SJCRH30 (cell line): ENCODE data around the gene HTR3B. TPM values are rescaled to one million over a fixed set of nuclear protein-coding genes. Genes with fewer than 3 reads are reported as not detected.

Experiments used
- DNase-seq, 2 experiments: peaks; one replicate each; pipeline ENCODE4 v3.0.0-alpha.2; 2015 to 2020
- H3K27ac ChIP-seq: fragments of 250-450 bp; sonication (Bioruptor Pico); 2 replicates; pipeline ENCODE4 v1.5.1; 2020; ENCODE audit warnings: mild to moderate bottlenecking, moderate library complexity
- H3K27me3 ChIP-seq: fragments of 250-450 bp; sonication (Bioruptor Pico); 2 replicates; pipeline ENCODE4 v1.5.1; 2020; ENCODE audit warnings: mild to moderate bottlenecking, moderate library complexity
- H3K36me3 ChIP-seq: fragments of 250-450 bp; sonication (Bioruptor Pico); 2 replicates; pipeline ENCODE4 v1.5.1; 2020; ENCODE audit warnings: mild to moderate bottlenecking, moderate library complexity
- H3K4me1 ChIP-seq: fragments of 250-450 bp; sonication (Bioruptor Pico); 2 replicates; pipeline ENCODE4 v1.5.1; 2020; ENCODE audit warnings: mild to moderate bottlenecking, moderate library complexity
- H3K4me3 ChIP-seq: fragments of 250-450 bp; sonication (Bioruptor Pico); 2 replicates; pipeline ENCODE4 v1.5.1; 2020; ENCODE audit warnings: mild to moderate bottlenecking, moderate library complexity
- H3K9me3 ChIP-seq: fragments of 250-450 bp; sonication (Bioruptor Pico); replicated peaks from 2 replicates; pipeline ENCODE4 v1.5.1; 2020; ENCODE audit warnings: mild to moderate bottlenecking, moderate library complexity
- total RNA-seq: library from RNA; depleted of rRNA; stranded (reverse); fragments of >200 nt; shearing (Covaris generic); gene quantifications from 2 replicates; pipeline ENCODE4 v1.2.3, GENCODE V29; 2014

The HTR3B gene
- total RNA-seq, 1 experiment from 2014 or later = not detected

DNA sequence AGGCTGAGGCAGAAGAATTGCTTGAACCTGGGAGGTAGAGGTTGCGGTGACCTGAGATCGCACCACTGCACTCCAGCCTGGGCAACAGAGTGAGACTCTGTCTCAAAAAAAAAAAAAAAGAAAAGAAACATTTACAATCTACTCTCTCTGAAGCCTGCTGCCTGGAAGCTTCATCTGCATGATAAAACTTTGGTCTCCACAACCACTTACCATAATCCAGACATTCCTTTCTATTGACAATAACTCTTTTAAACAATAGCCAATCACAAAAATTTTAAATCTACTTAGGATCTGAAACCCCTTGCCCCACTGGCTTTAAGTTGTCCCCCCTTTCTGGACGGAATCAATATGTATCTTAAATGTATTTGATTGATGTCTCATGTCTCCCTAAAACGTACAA, 45.3 kb downstream of the HTR3B start:
- DNase-seq = no peak
- Histone ChIP-seq H3K4me3 (no peak overlapping the region), H3K27me3 (no peaks in the 10 kb centered on the region), H3K4me1 (no peaks in the 10 kb centered on the region), H3K9me3 (no peaks in the 10 kb centered on the region), H3K36me3 (no peaks in the 10 kb centered on the region), H3K27ac (no peak overlapping the region)

- H3K27ac ChIP-seq = no peak overlapping the region
- no peaks in the 10 kb centered on the region for H3K9me3 ChIP-seq
- no peak overlapping the region for H3K4me3 ChIP-seq
- H3K36me3 ChIP-seq = no peaks in the 10 kb centered on the region
- DNase-seq = no peak
- H3K27me3 ChIP-seq = no peaks in the 10 kb centered on the region
- no peaks in the 10 kb centered on the region for H3K4me1 ChIP-seq
Measured at GRCh38 chr11:113951537-113951936, 46.9 kb downstream of the HTR3B start.

GRCh38 chr11:113952070-113952469, 47.5 kb downstream of the HTR3B start:
- Histone ChIP-seq H3K27me3 (no peaks in the 10 kb centered on the region), H3K36me3 (no peaks in the 10 kb centered on the region), H3K9me3 (no peaks in the 10 kb centered on the region), H3K4me1 (no peaks in the 10 kb centered on the region), H3K4me3 (no peak overlapping the region), H3K27ac (no peak overlapping the region)
- DNase-seq = no peak

DNA sequence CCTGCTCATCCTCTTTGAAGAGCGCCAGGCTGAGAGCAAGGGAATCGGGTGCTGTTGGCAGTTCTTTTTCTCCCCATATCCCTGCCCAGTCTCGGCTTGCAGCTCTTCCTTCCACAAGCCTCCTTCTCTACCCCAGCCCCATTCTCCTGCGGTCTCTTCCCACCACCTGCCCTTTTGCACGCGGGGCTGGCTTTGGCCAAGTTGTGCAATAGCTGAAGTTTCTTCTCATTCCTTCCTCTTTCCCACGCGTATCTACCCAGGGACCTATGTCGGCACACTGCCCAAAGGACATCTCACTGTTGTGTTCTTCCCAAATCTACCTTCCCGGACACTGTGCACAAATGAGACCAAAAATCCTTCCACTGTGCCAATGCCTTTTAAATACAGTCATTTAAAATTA, 48.0 kb downstream of the HTR3B start:
- H3K27me3 ChIP-seq = no peaks in the 10 kb centered on the region
- no peaks in the 10 kb centered on the region for H3K4me1 ChIP-seq
- no peaks in the 10 kb centered on the region for H3K9me3 ChIP-seq
- DNase-seq = no peak
- H3K4me3 ChIP-seq = no peak overlapping the region
- H3K27ac ChIP-seq = no peak overlapping the region
- no peaks in the 10 kb centered on the region for H3K36me3 ChIP-seq

- no peaks in the 10 kb centered on the region for H3K4me1 ChIP-seq
- H3K36me3 ChIP-seq = no peaks in the 10 kb centered on the region
- no peaks in the 10 kb centered on the region for H3K27me3 ChIP-seq
- H3K4me3 ChIP-seq = no peak overlapping the region
- no peaks in the 10 kb centered on the region for H3K9me3 ChIP-seq
- no peak for DNase-seq
- H3K27ac ChIP-seq = no peak overlapping the region
Measured at GRCh38 chr11:113954235-113954634, 49.6 kb downstream of the HTR3B start.

DNA sequence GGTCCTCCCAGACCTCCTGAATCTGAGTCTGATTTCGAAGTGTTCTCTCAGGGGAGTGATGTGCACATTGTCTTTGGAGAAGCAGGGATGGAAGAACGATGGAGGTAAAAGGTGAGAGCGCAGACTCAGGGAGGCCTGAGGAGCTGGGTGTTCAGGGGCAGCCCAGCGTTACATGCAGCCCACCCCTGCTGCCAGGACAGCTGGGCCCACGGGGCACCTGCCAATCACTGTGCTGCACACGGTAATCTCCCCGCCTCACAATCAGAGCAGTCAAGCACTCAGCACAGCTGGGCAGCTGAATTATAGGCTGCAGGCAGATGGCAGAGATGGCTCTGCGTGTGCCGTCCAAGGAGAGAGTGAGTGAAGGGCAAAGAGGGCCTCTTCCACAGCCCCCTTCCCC, 52.4 kb downstream of the HTR3B start:
- no peaks in the 10 kb centered on the region for H3K4me1 ChIP-seq
- H3K4me3 ChIP-seq = no peak overlapping the region
- no peak overlapping the region for H3K27ac ChIP-seq
- DNase-seq = peak in 1 of 2 experiments; percentile 8
- no peaks in the 10 kb centered on the region for H3K27me3 ChIP-seq
- no peaks in the 10 kb centered on the region for H3K36me3 ChIP-seq
- H3K9me3 ChIP-seq = no peaks in the 10 kb centered on the region

DNA sequence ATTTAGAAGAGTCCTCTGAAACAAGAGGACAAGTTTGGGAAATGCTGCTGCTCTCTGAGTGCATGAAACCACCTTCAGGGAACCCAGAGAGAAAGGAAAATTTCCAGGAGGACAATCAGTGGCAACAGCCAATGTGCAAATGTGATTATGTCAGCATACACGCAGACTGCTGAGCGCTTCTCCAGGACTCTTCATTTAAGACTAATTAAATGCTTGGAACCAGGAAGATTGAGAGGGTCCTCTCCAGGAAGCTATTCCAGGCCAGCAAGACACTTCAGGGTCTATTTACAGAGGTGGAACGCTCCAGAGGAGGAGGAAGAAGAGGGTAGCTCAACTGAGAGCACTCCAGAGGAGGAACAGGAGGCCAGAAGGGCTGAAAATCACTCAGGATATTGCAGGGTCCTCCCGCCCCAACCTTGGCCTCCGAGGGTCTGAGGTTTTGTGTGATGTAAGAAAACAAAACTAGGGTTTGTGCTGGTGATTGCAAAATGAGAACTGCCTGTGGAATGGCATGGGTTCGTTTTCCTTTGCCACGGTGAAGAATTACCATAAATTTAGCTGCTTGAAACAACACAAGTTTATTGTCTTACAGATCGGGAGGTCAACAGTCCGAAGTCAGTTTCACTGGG, 56.2 kb downstream of the HTR3B start:
- H3K36me3 ChIP-seq = no peaks in the 10 kb centered on the region
- H3K4me1 ChIP-seq = no peaks in the 10 kb centered on the region
- no peak overlapping the region for H3K4me3 ChIP-seq
- no peaks in the 10 kb centered on the region for H3K27me3 ChIP-seq
- no peak overlapping the region for H3K27ac ChIP-seq
- DNase-seq = no peak
- no peaks in the 10 kb centered on the region for H3K9me3 ChIP-seq

GRCh38 chr11:113967361-113967760, 62.8 kb downstream of the HTR3B start:
- no peak overlapping the region for H3K27ac ChIP-seq
- H3K36me3 ChIP-seq = no peaks in the 10 kb centered on the region
- H3K27me3 ChIP-seq = no peaks in the 10 kb centered on the region
- no peak overlapping the region for H3K4me3 ChIP-seq
- no peak for DNase-seq
- no peaks in the 10 kb centered on the region for H3K4me1 ChIP-seq
- no peaks in the 10 kb centered on the region for H3K9me3 ChIP-seq

GRCh38 chr11:113971506-113972195, 67.1 kb downstream of the HTR3B start:
- Histone ChIP-seq H3K27me3 (no peaks in the 10 kb centered on the region), H3K27ac (no peak overlapping the region), H3K9me3 (no peaks in the 10 kb centered on the region), H3K4me3 (no peak overlapping the region), H3K36me3 (no peaks in the 10 kb centered on the region), H3K4me1 (peaks cover 5% of the 10 kb centered on the region; the same call in 1 of the 2 replicates)
- DNase-seq = no peak

DNA sequence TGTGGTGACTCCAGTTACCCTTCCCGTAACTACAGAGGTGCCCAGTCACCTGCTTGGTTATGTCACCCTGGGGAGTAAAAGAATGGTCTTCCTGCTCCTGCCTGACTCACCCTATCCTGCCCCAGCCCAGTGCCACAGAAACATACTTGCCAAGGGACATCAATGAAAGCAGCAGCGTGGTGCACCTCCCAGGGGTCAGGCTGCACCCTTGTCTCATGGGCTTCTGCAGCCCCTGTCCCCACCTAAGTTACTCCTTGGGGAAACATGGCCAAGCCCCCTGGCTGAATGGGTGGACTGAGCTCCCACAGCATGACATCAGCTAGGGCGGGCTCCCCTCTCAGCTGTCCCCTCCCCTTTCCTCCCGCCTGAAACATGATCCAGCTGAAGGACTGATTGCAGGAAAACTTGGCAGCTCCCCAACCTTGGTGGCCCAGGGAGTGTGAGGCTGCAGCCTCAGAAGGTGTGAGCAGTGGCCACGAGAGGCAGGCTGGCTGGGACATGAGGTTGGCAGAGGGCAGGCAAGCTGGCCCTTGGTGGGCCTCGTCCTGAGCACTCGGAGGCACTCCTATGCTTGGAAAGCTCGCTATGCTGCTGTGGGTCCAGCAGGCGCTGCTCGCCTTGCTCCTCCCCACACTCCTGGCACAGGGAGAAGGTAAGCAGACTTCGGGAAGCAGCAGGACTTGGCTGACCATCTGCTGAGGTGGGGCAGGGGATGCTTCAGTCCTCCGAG, 70.3 kb downstream of the HTR3B start, which contains the start of gene HTR3A:
Gene HTR3A (plus strand): TSS at position 368 of the 730 bp plus-strand sequence. CDS start 218 bp downstream, at position 586.
- DNase-seq = peak; percentile 70 to 77
- Histone ChIP-seq H3K9me3 (no peaks in the 10 kb centered on the region), H3K4me3 (no peak within 1 kb of the TSS), H3K27ac (no peak within 1 kb of the TSS), H3K27me3 (no peaks in the 10 kb centered on the region), H3K4me1 (peaks cover 5% of the 10 kb centered on the region; the same call in 1 of the 2 replicates), H3K36me3 (no peaks in the 10 kb centered on the region)

DNA sequence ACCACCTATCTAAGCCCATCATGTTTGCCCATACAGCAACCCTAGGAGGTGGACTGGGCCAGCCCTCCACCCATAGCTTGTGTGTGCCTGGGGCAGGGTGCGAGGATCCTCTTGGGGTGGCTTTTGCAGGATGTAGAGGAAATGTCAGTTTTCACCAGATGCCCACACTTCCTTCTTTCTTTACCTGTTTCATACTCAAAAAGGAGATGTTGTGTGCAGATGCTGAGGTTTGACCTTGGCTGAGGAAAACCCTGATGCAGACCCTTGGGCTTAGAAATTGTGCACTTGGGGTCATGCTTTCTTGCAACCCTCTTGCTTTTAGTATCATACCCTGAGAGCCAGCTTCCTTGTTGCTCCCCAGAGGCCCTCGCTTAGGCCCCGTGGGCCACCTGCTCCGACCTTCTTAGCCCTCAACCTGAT, 72.5 kb downstream of the HTR3B start:
- peaks cover 5% of the 10 kb centered on the region; the same call in 1 of the 2 replicates for H3K4me1 ChIP-seq
- no peaks in the 10 kb centered on the region for H3K9me3 ChIP-seq
- H3K27ac ChIP-seq = no peak overlapping the region
- H3K27me3 ChIP-seq = no peaks in the 10 kb centered on the region
- DNase-seq = no peak
- no peak overlapping the region for H3K4me3 ChIP-seq
- no peaks in the 10 kb centered on the region for H3K36me3 ChIP-seq

GRCh38 chr11:113977701-113978100, 73.1 kb downstream of the HTR3B start:
- H3K27me3 ChIP-seq = no peaks in the 10 kb centered on the region
- H3K27ac ChIP-seq = no peak overlapping the region
- H3K36me3 ChIP-seq = no peaks in the 10 kb centered on the region
- DNase-seq = no peak
- H3K4me1 ChIP-seq = peaks cover 5% of the 10 kb centered on the region; the same call in 1 of the 2 replicates
- no peaks in the 10 kb centered on the region for H3K9me3 ChIP-seq
- no peak overlapping the region for H3K4me3 ChIP-seq

GRCh38 chr11:113979431-113979830, 74.8 kb downstream of the HTR3B start:
- Histone ChIP-seq H3K27me3 (no peaks in the 10 kb centered on the region), H3K9me3 (no peaks in the 10 kb centered on the region), H3K27ac (no peak overlapping the region), H3K4me1 (peaks cover 5% of the 10 kb centered on the region; the same call in 1 of the 2 replicates), H3K4me3 (no peak overlapping the region), H3K36me3 (no peaks in the 10 kb centered on the region)
- no peak for DNase-seq

GRCh38 chr11:113980785-113981184, 76.2 kb downstream of the HTR3B start:
- H3K27me3 ChIP-seq = no peaks in the 10 kb centered on the region
- no peaks in the 10 kb centered on the region for H3K9me3 ChIP-seq
- no peak overlapping the region for H3K4me3 ChIP-seq
- no peaks in the 10 kb centered on the region for H3K4me1 ChIP-seq
- DNase-seq = no peak
- H3K36me3 ChIP-seq = no peaks in the 10 kb centered on the region
- H3K27ac ChIP-seq = no peak overlapping the region

GRCh38 chr11:113982306-113982705, 77.7 kb downstream of the HTR3B start:
- DNase-seq = no peak
- Histone ChIP-seq H3K27ac (no peak overlapping the region), H3K4me3 (no peak overlapping the region), H3K27me3 (no peaks in the 10 kb centered on the region), H3K9me3 (no peaks in the 10 kb centered on the region), H3K36me3 (no peaks in the 10 kb centered on the region), H3K4me1 (no peaks in the 10 kb centered on the region)
